ENCODE results near the gene CDK5. TPM values are rescaled to one million over a fixed set of nuclear protein-coding genes. Genes with fewer than 3 reads are reported as not detected.
A peak's percentile ranks its signal among the peaks of the same experiment; 100 is the strongest.

The CDK5 gene
- total RNA-seq, 3 donors from 2014 or later: 5.2 to 8.8 (median 8.6) TPM

- H3K4me1 ChIP-seq: no peaks in the 10 kb centered on the region
- no peak overlapping the region for H3K4me3 ChIP-seq
- DNase-seq (ENCODE audit: low spot score in 2 of 2): no peak
- no peaks in the 10 kb centered on the region for H3K36me3 ChIP-seq
- no peaks in the 10 kb centered on the region for H3K27me3 ChIP-seq
- TF ChIP-seq POLR2A (IDR thresholded peaks at IDR 0.05): no peak
- TF ChIP-seq POLR2AphosphoS5 (IDR thresholded peaks at IDR 0.05): no peak
- TF ChIP-seq CTCF (IDR thresholded peaks at IDR 0.05): no peak
- H3K9me3 ChIP-seq: no peaks in the 10 kb centered on the region
- intact Hi-C loops (cut with DNase I; ENCODE audit: low total_unique reads): no loop called here
- H3K27ac ChIP-seq: peak overlapping the region in 1 of 2 donors; percentile 19
Measured at GRCh38 chr7:151100921-151101320, 43.2 kb upstream of the CDK5 start.

GRCh38 chr7:151099486-151100211 lies 42.0 kb upstream of the CDK5 start:
- TF ChIP-seq POLR2AphosphoS5 (IDR thresholded peaks at IDR 0.05): no peak
- no peak for TF ChIP-seq POLR2A (IDR thresholded peaks at IDR 0.05)
- no peak for TF ChIP-seq CTCF (IDR thresholded peaks at IDR 0.05)
- Histone ChIP-seq H3K4me3 (peak overlapping the region in 1 of 3 donors; percentile 23), H3K9me3 (no peaks in the 10 kb centered on the region), H3K27ac (peak overlapping the region in 1 of 2 donors; percentile 20), H3K36me3 (no peaks in the 10 kb centered on the region), H3K4me1 (no peaks in the 10 kb centered on the region), H3K27me3 (no peaks in the 10 kb centered on the region)
- intact Hi-C loops (cut with DNase I; ENCODE audit: low total_unique reads): no loop called here
- DNase-seq (ENCODE audit: low spot score in 2 of 2): no peak

GRCh38 chr7:151095828-151096475 lies 38.3 kb upstream of the CDK5 start:
- Histone ChIP-seq H3K4me1 (peaks cover 0 to under 1% of the 10 kb centered on the region in 2 donors), H3K27me3 (no peaks in the 10 kb centered on the region), H3K9me3 (no peaks in the 10 kb centered on the region), H3K36me3 (no peaks in the 10 kb centered on the region), H3K27ac (no peak overlapping the region), H3K4me3 (no peak overlapping the region)
- no peak for DNase-seq (ENCODE audit: low spot score in 2 of 2)
- TF ChIP-seq POLR2A (IDR thresholded peaks at IDR 0.05) (no peak), CTCF (IDR thresholded peaks at IDR 0.05) (no peak), POLR2AphosphoS5 (IDR thresholded peaks at IDR 0.05) (no peak)
- intact Hi-C loops (cut with DNase I; ENCODE audit: low total_unique reads): no loop called here

GRCh38 chr7:151095123-151095797 lies 37.6 kb upstream of the CDK5 start:
- H3K27me3 ChIP-seq: no peaks in the 10 kb centered on the region
- H3K4me1 ChIP-seq: peaks cover 0 to 4% of the 10 kb centered on the region in 2 donors
- H3K36me3 ChIP-seq: no peaks in the 10 kb centered on the region
- DNase-seq (ENCODE audit: low spot score in 2 of 2): no peak
- no peaks in the 10 kb centered on the region for H3K9me3 ChIP-seq
- H3K27ac ChIP-seq: no peak overlapping the region
- intact Hi-C loops (cut with DNase I; ENCODE audit: low total_unique reads): no loop called here
- H3K4me3 ChIP-seq: no peak overlapping the region
- TF ChIP-seq POLR2A (IDR thresholded peaks at IDR 0.05) (no peak), CTCF (IDR thresholded peaks at IDR 0.05) (no peak), POLR2AphosphoS5 (IDR thresholded peaks at IDR 0.05) (no peak)

- intact Hi-C loops (cut with DNase I; ENCODE audit: low total_unique reads): no loop called here
- Histone ChIP-seq H3K27ac (no peak overlapping the region), H3K9me3 (no peaks in the 10 kb centered on the region)
Measured at GRCh38 chr7:151094675-151095074, 37.0 kb upstream of the CDK5 start.

More at GRCh38 chr7:151094675-151095074, 37.0 kb upstream of the CDK5 start:
- TF ChIP-seq CTCF (IDR thresholded peaks at IDR 0.05): no peak
- TF ChIP-seq POLR2A (IDR thresholded peaks at IDR 0.05): no peak
- no peak for TF ChIP-seq POLR2AphosphoS5 (IDR thresholded peaks at IDR 0.05)
- no peaks in the 10 kb centered on the region for H3K36me3 ChIP-seq
- no peak for DNase-seq (ENCODE audit: low spot score in 2 of 2)
- H3K4me3 ChIP-seq: no peak overlapping the region
- no peaks in the 10 kb centered on the region for H3K27me3 ChIP-seq
- peaks cover 4 to 8% of the 10 kb centered on the region in 2 donors for H3K4me1 ChIP-seq

Measured in breast epithelium (tissue), 4 donors.